Measurements from ENCODE around the gene ALDH1A3.

DNA sequence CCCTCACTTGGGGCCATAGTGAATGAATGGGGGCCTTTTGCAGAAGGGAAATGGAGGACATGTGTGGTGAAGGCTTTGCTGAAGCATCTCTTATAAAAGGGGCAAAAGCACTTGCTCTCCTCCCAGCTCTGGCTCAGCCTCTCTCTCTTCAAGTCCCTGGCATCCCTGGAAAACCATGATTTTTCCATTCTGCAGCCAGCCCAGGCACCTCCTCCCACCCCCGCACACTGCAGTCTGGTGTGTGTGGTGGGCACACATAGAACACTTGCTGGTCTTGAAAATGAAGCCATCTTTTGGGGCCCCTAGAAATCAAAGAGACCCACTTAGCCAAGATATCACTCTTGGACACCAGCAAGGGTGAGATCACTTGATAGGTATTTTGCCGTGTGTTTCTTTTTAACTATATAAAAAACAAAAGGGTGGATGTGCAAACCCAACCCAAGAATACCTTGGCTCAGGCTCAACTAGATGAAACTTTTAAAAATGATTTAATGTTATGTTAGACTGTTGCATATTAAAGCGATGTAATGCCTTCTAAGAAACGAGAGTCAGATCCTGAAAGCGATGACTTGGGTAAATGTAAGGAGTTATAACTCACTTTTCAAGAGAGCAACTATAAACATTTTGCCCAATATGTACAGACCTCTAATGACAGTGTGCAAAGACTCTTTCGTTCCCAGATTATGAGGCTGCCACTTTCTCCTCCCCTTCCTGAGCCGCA is 16.4 kb upstream of the ALDH1A3 start:
- no peak for TF ChIP-seq CTCF (IDR thresholded peaks at IDR 0.05)
- no peak for TF ChIP-seq POLR2A (IDR thresholded peaks at IDR 0.05)
